AG09309 (cell line): ENCODE measurements around the gene CNTNAP5.

ENCODE experiments used
- DNase-seq: peaks from one replicate; pipeline ENCODE4 v3.0.0-alpha.2; 2010; ENCODE audit warnings: low read depth
- H3K4me3 ChIP-seq: 2 replicates; pipeline ENCODE4 v1.5.1; 2011; ENCODE audit warnings: mild to moderate bottlenecking, low read depth, low read length, moderate library complexity; ENCODE audit not compliant: control insufficient read depth
- TF ChIP-seq, protein P1 (sequence below): IDR thresholded peaks from 2 replicates; pipeline ENCODE4 v1.5.1; 2011; ENCODE audit warnings: mild to moderate bottlenecking, low read depth, low read length, inconsistent platforms; ENCODE audit not compliant: insufficient read depth, control insufficient read depth; ENCODE audit errors: missing control alignments

The CNTNAP5 gene

DNA sequence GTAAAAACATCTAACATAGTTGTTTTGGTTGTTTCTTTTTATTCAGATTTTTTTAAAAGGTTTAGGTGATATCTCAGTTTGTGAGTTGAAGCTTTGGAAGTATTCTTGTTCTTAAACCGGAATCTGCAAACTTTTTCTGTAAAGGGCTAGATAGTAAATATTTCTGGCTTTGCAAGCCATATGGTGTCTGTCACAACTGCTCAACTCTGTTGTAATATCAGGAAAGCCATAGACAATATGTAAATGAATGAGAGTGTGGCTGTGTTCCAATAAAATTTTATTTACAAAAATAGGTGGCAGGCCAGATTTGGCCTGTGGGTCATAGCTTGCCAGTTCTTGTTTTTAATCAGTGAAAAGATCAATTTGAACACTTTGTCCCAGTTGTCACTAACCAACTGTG is 134.1 kb downstream of the CNTNAP5 start:
- DNase-seq, result no peak
- TF ChIP-seq, protein P1, sequence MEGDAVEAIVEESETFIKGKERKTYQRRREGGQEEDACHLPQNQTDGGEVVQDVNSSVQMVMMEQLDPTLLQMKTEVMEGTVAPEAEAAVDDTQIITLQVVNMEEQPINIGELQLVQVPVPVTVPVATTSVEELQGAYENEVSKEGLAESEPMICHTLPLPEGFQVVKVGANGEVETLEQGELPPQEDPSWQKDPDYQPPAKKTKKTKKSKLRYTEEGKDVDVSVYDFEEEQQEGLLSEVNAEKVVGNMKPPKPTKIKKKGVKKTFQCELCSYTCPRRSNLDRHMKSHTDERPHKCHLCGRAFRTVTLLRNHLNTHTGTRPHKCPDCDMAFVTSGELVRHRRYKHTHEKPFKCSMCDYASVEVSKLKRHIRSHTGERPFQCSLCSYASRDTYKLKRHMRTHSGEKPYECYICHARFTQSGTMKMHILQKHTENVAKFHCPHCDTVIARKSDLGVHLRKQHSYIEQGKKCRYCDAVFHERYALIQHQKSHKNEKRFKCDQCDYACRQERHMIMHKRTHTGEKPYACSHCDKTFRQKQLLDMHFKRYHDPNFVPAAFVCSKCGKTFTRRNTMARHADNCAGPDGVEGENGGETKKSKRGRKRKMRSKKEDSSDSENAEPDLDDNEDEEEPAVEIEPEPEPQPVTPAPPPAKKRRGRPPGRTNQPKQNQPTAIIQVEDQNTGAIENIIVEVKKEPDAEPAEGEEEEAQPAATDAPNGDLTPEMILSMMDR, result no peak

DNA sequence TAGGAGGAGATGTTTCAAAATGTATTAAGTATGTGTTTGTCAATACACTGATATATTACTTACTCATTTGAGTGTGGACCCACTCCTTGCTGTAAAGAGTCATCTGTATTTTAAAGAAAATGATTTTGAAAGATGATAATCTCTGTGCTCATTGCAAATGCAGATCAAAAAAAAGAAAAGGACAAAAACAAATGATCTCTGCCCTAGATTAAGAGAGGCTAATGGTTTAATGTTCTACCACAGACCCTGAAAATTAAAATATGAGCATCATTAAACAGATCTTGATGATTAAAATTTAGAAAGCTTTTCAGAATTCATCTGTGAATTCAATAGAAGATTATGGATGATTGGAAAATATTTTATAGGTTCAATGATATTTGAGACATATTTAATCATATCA is 136.5 kb downstream of the CNTNAP5 start:
- TF ChIP-seq, protein P1, result no peak
- H3K4me3 ChIP-seq, result no peak overlapping the region
- DNase-seq, result no peak

More for the DNA sequence above, 134.1 kb downstream of the CNTNAP5 start:
- no peak overlapping the region for H3K4me3 ChIP-seq

DNA sequence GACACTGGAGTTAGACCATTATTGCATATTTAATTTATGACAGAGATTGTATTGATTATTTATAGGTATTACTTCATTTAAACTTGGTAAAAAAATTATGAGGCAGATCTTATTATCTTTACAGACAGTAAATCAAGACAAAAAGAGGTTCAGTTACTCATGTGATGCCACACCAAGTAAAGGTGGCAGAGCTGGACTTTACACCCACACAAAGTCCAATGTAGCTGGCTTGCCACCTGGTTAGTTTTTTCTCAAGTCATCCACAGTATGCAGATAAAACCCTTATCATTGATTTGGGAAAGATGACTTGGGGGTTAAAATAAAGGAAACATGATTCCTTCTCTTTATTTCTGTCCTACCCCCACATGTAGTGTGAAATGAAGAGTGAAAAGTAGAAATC is 137.2 kb downstream of the CNTNAP5 start:
- DNase-seq, result no peak
- TF ChIP-seq, protein P1, result no peak
- H3K4me3 ChIP-seq, result no peak overlapping the region

DNA sequence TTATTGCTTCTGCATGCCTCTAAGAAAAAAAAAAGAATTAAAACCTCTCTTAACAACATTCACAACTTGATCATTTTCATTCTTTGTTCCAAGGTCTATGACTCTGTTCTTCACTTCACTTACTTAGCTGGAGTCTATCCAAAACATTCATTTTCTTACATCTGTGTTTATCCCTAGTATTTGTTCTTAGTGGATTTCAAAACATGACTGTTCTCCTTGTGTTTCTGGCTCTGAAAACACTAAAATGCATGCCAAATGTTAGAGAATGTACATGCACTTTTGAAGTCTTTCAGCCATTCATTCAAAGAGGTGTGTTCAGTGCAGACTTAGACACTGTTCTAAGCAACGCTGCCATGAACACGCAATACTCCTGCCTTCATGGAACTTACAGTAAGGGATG is 138.8 kb downstream of the CNTNAP5 start:
- no peak overlapping the region for H3K4me3 ChIP-seq
- no peak for DNase-seq
- TF ChIP-seq, protein P1, result no peak

DNA sequence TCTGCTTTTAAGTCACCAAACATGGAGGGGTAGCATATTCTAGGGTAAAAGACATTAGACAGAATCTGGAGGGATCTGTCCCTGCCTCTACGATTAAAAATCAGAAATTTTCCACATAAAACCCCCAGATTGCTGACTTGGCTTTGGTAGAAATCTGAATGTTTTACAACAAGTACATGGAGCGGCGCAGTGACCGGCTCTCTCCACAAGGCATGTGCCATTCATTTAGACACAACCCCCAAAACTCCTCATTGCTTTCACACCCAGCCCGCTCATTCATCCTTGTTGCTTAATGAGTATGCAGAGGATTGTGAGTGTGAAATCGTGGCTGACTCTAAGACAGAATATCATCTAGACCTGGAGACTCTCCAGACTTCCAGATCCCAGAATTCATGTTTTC is 140.6 kb downstream of the CNTNAP5 start:
- TF ChIP-seq, protein P1, result no peak
- H3K4me3 ChIP-seq, result no peak overlapping the region
- DNase-seq, result no peak

DNA sequence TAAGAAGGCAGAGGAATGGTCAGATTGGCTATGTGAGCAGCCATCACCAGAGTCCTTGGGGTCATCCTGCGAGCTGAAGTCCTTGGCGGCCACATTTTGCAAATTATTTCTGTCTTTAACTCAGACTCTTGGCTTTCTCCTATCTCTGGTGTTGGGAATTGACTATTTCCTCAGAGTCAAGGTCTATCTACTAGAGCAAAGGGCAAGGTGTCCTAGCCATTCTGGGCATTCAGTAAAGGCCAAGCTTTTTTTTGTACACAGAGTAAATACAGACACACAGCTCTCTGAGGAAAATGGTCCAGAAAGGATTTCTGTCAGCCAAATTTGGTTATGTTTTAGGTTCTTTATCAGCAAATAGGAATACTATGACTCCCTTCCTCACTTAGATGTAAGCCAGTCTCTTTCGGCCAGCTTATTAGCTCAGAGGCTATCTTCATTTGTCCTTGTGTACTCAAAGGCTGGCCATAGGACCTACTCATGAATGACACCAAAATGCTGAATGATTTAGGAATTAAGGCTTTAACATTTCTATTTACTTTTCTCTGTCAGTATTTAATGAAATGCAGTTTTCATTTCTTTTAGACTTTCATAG is 146.5 kb downstream of the CNTNAP5 start:
- H3K4me3 ChIP-seq, result no peak overlapping the region
- DNase-seq, result no peak
- TF ChIP-seq, protein P1, result no peak

DNA sequence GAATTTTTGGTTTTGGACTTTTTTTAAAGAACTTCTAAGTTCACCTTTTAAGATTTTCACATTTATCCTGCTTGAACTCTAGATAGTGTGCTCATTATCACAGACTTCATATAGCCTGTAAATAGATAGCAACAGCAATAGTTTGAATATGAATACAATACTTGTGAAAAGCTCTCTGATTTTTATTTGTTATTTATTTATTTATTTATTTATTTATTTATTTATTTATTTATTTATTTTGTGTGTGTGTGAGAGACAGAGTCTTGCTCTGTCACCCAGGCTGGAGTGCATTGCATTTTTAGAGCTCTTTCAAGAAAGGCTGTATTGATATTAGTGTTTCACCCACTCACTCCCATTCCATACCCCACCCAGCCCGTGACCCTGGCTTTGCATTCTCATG is 153.6 kb downstream of the CNTNAP5 start:
- no peak overlapping the region for H3K4me3 ChIP-seq
- TF ChIP-seq, protein P1, result no peak
- no peak for DNase-seq
